Daoy (cell line): ENCODE measurements around the gene SMARCD2. TPM values are rescaled to one million over a fixed set of nuclear protein-coding genes. Genes with fewer than 3 reads are reported as not detected.
A peak's percentile ranks its signal among the peaks of the same experiment; 100 is the strongest.

ENCODE experiments used
- DNase-seq: peaks from one replicate; pipeline ENCODE4 v3.0.0-alpha.2; 2015; ENCODE audit warnings: low read depth
- total RNA-seq: library from RNA; depleted of rRNA; stranded (reverse); fragments of >200 nt; shearing (Covaris generic); gene quantifications from 2 replicates; pipeline ENCODE4 v1.2.3, GENCODE V29; 2014

SMARCD2 gene
- total RNA-seq, 1 experiment from 2014 or later, result 73.5 TPM

GRCh38 chr17:63850401-63850800 lies 7.9 kb upstream of the SMARCD2 start:
- no peak for DNase-seq

- DNase-seq, result peak; percentile 64
Observed at GRCh38 chr17:63848834-63849689, 6.6 kb upstream of the SMARCD2 start.

DNA sequence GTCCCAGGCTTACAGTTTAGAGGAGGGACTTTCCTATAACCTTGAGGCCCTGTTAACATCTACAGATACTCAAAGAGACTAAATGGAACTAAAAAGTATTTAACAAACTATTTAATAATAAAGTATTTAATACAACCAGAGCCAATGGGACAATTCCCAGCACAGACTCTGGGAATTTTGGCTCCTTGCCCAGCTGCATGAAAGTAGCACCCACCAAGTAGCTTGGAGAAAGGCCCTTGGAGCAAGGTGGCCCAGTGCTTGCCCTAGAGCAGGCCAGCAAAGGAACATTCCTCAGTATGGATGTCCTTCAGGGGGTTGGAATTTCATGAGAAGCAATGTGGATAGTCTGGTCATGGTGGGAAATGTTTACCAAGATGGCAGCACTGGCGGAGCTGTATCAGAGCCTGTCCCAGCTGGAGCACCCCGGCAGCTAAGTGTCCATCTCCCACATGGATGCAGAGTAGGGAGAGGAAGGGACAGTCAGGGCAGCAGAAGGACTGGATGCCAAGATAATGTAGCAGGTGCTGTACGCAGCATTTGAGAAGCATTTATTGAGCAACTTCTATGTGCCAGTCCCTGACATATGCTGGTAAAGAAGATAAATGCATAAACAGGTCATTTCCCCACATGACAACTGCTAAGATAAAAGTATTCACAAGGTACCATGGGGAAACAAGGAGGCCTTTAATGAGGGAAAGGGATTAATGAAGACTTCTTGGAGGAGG lies 5.2 kb upstream of the SMARCD2 start:
- no peak for DNase-seq

DNA sequence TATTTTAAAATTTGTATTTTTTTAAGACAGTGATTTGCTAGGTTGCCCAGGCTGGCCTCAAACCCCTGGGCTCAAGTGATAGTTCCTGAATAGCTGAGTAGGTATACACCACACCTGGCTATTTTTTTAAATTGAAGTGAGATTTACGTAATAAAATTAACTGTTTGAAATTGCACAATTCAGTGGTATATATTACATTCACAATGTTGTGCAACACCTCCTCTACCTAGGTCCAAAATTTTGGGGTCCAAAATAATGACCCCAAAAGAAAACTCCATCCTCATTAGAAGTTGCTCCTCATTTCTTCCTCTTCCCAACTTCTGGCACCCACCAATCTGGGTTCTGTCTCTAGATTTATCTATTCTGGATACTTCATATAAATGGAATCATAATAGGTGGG lies 3.0 kb upstream of the SMARCD2 start:
- no peak for DNase-seq

DNA sequence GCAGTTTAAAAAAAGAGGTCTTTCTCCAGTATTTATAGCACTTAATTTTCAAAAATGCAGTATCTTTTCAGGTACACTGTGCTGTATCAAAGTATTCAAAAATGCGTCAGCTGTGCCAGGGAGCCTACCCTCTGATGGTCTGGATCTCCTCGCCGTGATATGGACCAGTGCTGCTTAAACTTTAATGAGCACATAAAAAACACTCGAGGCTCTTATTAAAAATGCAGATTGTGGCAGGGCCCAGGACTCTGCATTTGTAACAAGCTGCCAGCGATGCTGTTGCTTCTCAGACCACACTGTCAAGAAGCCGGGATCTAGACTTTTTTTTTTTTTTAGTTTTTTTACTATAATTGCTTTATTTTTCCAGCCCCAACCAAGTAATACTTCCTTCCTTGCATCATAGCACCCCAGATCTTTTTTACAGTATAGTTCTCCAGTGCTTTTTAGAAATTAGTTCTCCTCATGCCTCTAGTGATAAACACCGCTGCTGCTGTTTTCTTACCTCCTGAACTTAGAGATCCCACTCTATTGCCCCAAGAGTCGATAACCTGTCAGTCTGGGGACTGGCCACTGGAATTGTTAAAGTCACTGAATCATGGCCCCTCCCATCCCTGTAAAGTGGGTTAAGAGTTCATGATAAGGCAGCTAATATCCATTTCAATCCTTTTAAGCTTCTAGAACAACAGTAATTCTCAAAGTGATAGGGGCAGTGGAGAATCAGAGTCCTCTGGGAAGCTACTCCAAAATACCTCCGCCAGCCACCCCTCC lies 1.6 kb upstream of the SMARCD2 start:
- no peak for DNase-seq

DNA sequence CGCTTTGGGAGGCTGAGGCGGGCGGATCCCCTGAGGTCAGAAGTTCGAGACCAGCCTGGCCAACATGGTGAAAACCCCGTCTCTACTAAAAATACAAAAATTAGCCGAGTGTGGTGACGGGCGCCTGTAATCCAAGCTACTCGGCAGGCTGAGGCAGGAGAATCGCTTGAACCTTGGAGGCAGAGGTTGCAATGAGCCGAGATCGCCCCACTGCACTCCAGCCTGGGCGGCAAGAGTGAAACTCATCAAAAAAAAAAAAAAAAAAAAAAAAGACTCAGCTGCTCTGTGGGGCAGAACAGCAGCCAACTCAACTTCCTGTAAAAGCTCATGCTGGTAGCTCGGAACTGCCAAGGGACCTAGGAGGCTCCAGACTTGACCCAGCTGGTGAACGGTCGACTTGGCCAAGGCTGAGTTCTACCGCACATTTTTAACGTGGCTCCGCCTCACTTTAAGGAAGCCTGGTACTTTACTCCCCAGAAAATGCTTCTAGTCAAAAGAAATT lies 953 bp upstream of the SMARCD2 start:
- peak; percentile 82 for DNase-seq

DNA sequence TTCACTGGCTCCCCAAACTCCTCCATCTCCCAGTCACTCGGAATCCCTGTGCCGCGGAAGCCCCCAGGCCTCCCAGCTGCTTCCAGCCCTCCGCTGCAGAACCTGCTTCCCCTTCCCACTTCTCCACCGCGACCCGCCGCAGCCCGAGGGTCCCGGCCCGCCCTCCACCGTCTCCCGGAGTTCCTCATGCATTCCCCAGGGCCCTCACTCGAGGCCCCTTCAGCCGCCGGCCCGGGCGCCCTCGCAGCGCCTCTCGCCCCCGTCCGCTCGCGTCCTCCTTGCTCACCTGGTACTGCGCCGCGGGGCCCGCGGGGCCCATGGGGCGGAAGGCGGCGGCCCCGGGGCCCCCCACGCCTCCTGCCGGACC lies 329 bp downstream of the SMARCD2 start:
- DNase-seq, result no peak

GRCh38 chr17:63841350-63842172 lies 924 bp downstream of the SMARCD2 start:
- DNase-seq, result peak; percentile 46

GRCh38 chr17:63840591-63841349 lies 1.7 kb downstream of the SMARCD2 start:
- no peak for DNase-seq

- DNase-seq, result no peak
Observed at GRCh38 chr17:63838631-63839171, 3.8 kb downstream of the SMARCD2 start.

- no peak for DNase-seq
Observed at GRCh38 chr17:63837962-63838600, 4.4 kb downstream of the SMARCD2 start.

DNA sequence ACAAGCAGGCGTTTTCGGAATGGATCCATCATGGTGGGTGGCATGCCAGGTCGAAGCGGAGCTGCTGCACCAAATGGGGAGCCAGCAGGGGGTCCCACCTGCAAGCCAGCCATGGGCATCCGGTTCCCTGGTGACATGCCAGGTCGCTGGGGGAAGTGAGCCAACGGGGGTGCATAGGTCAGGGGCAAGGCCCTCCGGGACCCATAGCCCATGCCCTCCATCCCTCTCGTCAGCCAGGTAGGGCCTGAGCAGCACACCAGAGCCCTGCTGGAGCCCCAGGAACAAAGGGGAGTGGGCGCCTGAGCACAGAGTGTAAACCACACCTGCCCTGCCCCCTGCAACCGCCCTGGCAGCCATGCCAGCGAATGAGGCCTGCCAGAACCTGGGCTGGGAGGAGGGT lies 5.0 kb downstream of the SMARCD2 start:
- DNase-seq, result no peak

DNA sequence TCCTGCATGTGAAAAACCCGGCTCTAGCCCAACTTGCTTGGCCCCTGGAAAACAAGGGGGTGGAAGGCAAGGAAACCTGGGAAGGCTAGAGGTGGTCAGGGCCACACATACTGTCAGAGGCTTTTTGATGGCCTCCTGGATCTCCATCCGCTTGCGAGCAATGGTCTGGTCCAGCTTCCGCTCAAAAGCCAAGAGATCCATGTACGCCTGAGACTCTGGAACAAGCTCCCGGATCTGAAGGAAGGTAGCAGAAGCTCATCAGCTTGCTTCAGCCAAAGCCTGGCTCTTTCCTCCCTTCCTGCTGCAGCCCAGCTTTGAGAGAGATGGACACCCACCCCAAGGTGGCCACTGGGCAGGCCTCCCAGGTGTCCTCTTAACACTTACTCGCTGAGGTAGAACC lies 5.7 kb downstream of the SMARCD2 start:
- no peak for DNase-seq

- no peak for DNase-seq
Observed at GRCh38 chr17:63835167-63835720, 7.2 kb downstream of the SMARCD2 start.

GRCh38 chr17:63834431-63835166 lies 7.9 kb downstream of the SMARCD2 start:
- peak; percentile 90 for DNase-seq

DNA sequence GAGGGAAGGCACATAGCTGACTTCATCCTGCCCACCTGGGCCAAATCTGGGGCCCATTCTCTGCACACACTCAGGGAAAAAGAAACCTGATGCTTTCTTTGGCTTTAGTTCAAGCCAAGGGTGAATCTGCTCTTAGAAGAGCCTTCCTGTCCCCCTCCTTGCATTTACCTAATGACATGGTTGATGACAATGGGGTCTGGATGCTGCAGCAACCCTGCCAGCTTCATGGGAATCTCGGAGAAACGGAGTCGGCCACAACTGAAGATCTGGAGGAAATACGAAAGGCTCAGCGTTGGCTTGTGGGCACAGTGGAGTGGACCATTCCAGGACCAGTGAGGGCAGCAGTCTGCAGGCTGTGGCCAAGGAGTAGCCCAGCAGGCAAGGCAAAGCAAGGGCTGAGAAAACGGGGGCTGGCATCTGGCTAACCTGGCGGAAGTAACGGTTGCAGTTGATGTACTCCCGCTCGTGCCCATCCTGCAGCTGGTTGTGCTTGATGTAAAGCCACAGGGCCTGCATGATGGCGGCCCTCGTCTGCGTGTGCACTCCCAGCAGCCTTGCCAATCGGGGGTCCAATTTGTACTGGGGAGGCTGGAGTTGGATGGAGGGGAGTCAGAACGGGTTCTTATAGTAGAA lies 8.6 kb downstream of the SMARCD2 start:
- DNase-seq, result no peak

DNA sequence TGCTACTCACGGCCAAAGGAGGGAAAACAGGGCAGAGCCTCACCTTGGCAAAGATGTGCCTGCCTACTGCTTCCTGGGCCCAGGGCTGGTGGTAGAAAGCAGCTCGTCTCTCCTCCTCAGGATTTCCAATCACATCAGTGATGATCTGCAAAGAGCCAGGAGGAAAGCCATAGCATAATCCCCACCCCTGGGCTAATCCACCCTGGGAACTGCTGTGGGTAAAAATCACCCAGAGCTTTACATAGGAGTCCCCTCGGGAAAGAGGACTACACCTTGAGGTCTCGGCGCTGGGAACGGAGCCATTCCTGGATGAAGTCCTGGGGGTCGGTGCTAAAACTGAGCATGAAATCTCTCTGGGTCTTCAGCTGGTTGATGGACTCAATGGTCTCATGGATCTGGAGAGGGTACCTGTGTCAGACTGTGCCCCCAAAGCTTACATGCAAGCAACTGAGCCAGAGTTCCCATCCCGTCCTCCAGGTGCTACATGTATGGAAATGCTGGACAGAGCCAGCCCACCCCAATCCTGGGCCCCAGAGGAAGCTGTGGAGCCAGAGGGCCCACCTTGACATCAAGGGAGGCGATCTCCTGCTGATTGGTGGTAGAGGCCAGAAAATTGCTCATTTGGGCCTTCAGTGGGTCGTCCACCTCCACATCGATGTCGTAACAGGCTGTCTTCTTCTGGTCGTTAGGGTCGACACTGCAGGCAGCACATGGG lies 9.3 kb downstream of the SMARCD2 start:
- DNase-seq, result no peak

DNA sequence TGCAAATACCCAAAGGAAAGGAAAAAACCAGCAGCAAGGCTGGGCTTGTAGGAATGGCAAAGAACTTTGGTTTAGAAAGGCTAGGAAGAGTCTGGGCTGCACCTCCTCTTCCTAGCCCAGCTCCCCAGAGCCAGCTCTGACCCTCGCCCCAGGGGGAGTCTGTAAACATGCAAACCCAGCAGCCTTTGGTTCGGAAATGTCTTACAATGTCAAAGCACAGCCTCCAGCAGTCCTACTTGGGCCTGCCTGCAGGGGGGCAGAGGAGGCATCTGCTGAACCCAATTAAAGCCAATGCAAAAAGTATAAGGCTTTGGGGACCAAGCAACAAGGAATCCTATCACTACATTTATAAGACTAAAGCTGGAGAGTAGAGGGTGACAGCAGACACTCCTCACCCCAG lies 10.0 kb downstream of the SMARCD2 start:
- DNase-seq, result no peak
